ENCODE data around the gene PCAT7.
"Not testable (repeated sequence)": the region's sequence is repeated elsewhere in the genome, so short reads cannot be mapped to it uniquely, and the experiment has no call there.

PCAT7 gene

DNA sequence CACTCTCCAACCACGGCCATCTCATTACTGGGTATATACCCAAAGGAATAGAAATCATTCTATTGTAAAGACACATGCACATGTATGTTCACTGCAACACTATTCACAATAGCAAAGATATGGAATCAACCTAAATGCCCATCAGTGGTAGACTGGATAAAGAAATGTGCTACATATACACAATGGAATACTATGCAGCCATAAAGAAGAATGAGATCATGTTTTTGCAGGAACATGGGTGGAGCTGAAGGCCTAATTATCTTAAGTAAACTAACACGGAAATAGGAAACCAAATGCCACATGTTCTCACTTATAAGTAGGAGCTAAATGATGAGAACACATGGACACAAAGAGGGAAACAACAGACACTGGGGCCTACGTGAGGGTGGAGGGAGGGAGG lies 9.4 kb downstream of the PCAT7 start:
- not testable (repeated sequence) for DNase-seq

GRCh38 chr9:94566550-94566949 lies 11.7 kb downstream of the PCAT7 start:
- DNase-seq, result no peak

DNA sequence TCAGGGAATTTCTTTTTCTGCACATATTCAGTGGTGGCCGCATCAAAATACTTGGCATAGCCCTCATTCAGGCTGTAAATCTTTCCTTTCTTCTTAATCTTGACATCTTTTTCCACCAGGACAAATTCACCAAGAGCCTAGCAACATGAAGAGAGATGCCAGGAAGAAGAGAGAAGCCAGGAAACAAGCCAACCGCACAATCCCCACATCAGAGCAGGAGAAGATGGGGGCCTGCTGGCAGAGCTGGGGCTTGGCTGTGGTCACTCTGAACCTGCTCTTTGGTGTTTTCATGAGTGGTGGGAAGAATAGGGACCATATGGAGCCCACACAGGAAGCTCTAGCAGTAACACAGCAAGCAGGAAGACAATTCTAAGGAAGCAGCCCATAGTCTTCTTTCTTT lies 12.4 kb downstream of the PCAT7 start:
- DNase-seq, result no peak

DNA sequence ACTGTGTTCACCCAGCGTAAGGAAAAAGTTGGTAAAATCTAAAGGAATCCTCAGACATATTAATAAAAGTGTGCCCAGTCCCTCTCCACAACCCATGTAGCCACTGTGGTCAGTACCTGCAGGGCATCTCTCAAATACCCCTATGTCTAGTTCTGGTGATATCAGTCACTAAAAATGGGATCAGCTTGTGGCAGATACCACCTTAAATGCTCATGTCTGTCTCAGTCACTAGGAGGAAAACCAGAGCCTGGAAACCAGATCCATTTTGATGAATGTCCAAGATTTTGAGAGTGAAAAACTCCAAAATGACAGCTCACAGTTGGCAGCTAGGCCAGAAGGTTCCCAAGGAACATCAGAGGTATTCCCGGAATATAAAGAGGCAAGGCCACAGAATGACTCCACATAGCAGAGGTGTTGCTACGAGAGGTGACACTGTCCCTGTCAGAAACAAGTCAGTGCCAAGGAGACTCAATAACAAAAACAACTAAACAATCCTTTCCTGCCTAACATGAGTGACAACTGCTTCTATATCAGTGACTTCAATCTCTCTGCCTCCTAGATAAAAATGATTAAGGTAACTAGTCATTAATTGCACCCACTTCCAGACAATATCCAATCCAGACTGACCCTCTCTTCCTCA lies 13.5 kb downstream of the PCAT7 start:
- DNase-seq, result no peak

DNA sequence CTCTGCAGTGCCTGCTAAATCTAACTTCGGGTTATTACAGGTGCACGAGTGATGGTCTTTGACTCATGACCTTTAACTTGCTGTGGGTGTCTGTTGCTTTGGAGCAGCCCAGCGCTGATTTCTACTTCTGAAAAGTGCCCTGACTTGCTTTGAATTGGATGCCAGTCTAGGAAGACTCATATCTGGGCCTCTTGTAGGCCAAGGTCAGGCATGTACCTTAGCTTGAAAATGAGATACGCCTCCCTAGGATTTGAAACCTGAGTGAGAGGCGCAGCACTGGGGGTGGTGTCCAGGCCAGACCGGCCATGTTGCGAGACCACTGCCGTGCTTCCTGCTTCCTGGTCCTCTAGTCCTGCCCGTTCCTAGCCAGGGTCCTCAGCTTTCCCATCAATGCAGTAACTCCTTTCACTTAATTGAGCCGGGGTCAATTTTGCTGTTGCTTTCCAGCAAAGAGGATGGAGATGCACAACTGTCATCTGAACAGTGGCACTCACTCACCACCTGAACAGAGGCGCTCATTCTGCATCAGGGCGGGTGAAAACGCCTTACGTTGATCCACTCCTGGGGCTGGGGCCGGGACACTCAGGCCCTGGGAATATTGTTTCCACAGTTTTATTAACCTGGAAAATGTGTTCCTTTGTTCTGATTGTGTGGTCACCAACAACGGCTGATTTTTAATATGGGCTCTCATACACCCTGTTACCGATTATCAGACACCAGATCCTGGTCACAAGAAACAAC lies 14.3 kb downstream of the PCAT7 start:
- no peak for DNase-seq

- DNase-seq, result no peak
Measured at GRCh38 chr9:94576131-94576530, 21.2 kb downstream of the PCAT7 start.

DNA sequence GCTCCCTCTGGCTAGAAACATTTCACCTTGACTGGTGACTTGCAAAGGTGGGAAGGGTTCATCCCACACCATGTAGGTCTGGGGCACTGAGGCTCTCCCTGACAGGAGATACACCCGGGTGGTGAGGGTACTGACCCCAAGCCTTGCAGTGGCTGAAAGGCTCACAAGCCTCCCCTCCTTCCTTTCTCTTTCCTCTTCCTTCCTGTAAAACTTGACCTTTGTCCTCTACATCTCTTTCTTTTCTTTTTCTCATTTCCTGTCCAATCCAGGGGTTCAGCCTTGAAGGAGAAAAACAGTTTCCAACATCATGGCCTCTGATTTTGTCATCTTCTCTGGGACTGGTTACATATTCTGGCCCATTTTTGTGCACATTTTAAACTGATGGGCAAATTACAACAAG lies 22.2 kb downstream of the PCAT7 start:
- no peak for DNase-seq

DNA sequence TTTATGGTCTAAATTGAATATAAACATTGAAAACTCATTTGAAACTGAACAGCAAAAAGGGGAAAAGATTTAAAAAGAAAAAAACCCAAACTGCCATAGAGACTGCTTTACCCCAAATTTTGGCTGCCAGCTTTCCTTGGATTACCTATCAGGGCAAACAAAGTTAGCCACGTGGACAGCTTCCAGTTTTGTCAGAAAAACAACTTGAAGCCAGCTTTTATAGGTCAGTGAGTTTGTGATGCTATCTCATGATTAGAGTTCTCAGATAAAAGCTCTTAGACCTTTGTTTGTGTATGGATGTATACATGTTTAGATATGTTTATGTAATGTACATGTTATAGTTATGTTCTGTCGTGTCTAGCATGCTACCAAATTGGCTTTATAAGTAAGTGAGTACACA lies 22.7 kb downstream of the PCAT7 start:
- DNase-seq, result no peak

DNA sequence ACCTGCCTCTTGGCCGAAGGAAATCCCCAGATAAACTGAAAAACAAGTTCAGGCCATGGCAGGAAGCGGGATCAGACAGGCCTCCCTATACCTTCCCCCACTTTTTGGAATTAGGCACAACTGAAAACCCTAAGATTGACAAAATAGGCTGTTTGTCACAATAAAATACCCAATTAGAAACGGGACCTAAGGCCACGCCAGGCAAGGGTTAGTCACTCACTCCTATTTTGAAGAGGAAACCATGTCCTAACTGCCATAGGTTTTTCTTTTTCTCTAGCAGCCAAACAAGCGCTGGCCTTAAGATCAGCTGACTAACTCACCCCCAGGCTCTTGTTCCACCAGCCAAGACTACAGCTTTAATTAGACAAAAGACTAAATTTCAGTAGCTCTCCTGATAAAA lies 26.8 kb downstream of the PCAT7 start:
- no peak for DNase-seq

- no peak for DNase-seq
Measured at GRCh38 chr9:94584555-94584954, 29.7 kb downstream of the PCAT7 start.

- no peak for DNase-seq
Measured at GRCh38 chr9:94586316-94586715, 31.4 kb downstream of the PCAT7 start.

- peak; percentile 35 for DNase-seq
Measured at GRCh38 chr9:94586814-94587213, 31.9 kb downstream of the PCAT7 start.

DNA sequence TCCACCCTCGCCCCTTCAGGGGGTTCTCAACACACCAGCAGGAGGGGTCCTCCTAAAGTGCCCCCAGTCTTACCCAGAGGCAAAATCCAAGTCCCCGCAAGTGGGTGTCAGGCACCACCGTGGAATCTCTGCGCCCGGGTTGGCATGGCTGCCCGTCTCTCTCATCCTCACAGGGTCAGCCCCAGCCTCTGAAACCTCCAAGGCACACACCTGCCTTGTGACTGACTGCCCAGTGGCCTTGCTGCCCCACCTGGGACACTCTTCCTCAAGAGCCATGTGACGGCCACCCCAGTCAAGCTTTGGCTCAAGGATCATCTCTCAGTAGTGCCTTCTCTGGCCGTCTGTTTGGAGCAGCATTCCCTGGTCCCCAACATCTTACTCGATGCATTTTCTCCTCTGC lies 33.8 kb downstream of the PCAT7 start:
- no peak for DNase-seq

DNA sequence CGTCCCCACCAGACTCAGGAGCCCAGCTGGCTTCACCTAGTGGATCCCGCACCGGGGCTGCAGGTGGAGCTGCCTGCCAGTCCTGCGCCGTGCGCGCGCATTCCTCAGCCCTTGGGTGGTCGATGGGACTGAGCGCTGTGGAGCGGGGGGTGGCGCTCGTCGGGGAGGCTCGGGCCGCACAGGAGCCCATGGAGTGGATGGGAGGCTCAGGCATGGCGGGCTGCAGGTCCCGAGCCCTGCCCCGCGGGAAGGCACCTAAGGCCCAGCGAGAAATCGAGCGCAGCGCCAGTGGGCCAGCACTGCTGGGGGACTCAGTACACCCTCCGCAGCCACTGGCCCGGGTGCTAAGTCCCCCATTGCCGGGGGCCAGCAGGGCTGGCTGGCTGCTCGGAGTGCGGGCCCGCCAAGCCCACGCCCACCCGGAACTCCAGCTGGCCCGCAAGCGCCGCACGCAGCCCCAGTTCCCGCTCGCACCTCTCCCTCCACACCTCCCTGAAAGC lies 36.2 kb downstream of the PCAT7 start:
- DNase-seq, result not testable (repeated sequence)

GRCh38 chr9:94591876-94592275 lies 37.0 kb downstream of the PCAT7 start:
- no peak for DNase-seq

- DNase-seq, result not testable (repeated sequence)
Measured at GRCh38 chr9:94592683-94593082, 37.8 kb downstream of the PCAT7 start.

GRCh38 chr9:94593459-94594345 lies 38.8 kb downstream of the PCAT7 start, which contains the start of gene FBP2:
FBP2 (minus strand) TSS chr9:94593824; CDS start chr9:94593726, 98 bp downstream.
- DNase-seq, result no peak

- DNase-seq, result no peak
Measured at GRCh38 chr9:94599102-94599501, 44.2 kb downstream of the PCAT7 start.

DNA sequence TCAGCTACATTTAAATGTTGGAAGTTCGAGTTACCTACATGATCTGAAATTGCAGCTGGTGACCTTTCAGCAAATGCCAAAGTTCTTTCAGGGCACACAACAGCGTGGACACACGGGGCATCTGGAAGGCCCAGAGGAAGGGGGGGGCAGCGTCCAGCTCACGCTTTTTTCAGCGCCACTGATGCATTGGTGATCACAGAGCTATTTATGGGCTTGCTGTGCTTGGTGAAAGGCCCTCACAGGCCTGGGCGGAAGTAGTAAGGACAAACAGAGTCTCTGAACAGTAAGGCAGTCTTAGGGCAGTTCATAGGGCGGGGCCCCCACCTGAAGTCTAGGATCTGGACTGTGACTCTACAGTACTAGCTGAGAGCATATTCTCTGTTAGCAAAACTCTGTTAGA lies 45.4 kb downstream of the PCAT7 start:
- no peak for DNase-seq

DNA sequence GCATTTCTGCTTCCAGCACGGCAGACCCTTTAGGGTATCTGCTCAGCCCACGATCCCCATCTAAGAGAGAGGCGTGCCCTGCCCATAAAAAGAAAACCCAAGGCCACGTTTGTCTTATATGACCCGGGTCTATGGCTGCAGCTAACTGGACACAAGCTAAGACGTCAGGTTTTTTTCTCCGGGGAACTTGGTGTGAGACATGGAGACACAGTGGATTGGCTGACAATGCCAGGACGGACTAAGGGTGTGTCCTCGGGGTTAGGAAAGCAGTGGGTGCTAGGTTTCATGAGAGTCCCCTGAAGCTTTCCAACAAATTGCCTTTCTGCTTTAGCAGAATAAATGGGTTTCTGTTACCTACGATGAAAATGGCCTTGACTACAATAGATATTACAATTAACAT lies 45.8 kb downstream of the PCAT7 start:
- DNase-seq, result no peak

DNA sequence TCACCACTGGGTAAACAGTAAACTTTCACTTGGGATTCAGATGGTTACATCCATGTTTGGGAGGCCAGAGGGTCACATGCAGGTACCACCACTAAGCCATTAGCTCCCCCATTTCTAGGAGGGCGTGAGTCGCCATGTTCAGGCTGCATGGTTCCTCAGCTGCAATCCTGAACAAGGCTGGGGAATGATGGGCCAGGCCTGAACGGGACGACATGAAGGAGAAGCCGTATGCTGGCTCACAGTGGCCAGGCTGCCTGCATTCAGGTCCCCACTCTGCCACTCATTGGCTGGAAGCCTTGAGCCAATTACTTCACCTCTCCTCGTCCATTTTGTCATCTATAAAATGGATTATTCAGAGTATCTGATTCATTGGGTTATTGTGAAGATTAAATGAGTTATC lies 47.8 kb downstream of the PCAT7 start:
- DNase-seq, result no peak

GRCh38 chr9:94603259-94604160 lies 48.6 kb downstream of the PCAT7 start:
- peak; percentile 91 for DNase-seq

Measured in right hindlimb (tissue), 1 donor.